Measurements from ENCODE around the gene ZNF426. TPM values are rescaled to one million over a fixed set of nuclear protein-coding genes. Genes with fewer than 3 reads are reported as not detected.

The ZNF426 gene
- total RNA-seq, 1 experiment from 2014 or later, result 11.4 TPM

- in situ Hi-C loops (cut with HindIII; ENCODE audit: low pct_unique_long_range_greater_than_20kb, low sequenced_read_pairs), result no loop called here
Measured at GRCh38 chr19:9523885-9524474, 14.5 kb downstream of the ZNF426 start.

GRCh38 chr19:9507285-9507684 lies 31.2 kb downstream of the ZNF426 start:
- no peak for DNase-seq (ENCODE audit: low read depth, low spot score)
- in situ Hi-C loops (cut with HindIII; ENCODE audit: low pct_unique_long_range_greater_than_20kb, low sequenced_read_pairs), result no loop called here

More at GRCh38 chr19:9523885-9524474, 14.5 kb downstream of the ZNF426 start:
- no peak for DNase-seq (ENCODE audit: low read depth, low spot score)

- in situ Hi-C loops (cut with HindIII; ENCODE audit: low pct_unique_long_range_greater_than_20kb, low sequenced_read_pairs), result no loop called here
- DNase-seq (ENCODE audit: low read depth, low spot score), result no peak
Measured at GRCh38 chr19:9500796-9501195, 37.6 kb downstream of the ZNF426 start.

- in situ Hi-C loops (cut with HindIII; ENCODE audit: low pct_unique_long_range_greater_than_20kb, low sequenced_read_pairs), result no loop called here
- DNase-seq (ENCODE audit: low read depth, low spot score), result peak; percentile 41
Measured at GRCh38 chr19:9498183-9498902, 40.1 kb downstream of the ZNF426 start, which contains the start of gene ZNF560. ZNF560 (minus strand) TSS chr19:9498616; CDS start chr19:9475313, 23,303 bp downstream.

- DNase-seq (ENCODE audit: low read depth, low spot score), result no peak
Measured at GRCh38 chr19:9494096-9494495, 44.3 kb downstream of the ZNF426 start.

GRCh38 chr19:9487016-9487415 lies 51.4 kb downstream of the ZNF426 start:
- DNase-seq (ENCODE audit: low read depth, low spot score), result no peak
- in situ Hi-C loops (cut with HindIII; ENCODE audit: low pct_unique_long_range_greater_than_20kb, low sequenced_read_pairs), result no loop called here

More at GRCh38 chr19:9494096-9494495, 44.3 kb downstream of the ZNF426 start:
- in situ Hi-C loops (cut with HindIII; ENCODE audit: low pct_unique_long_range_greater_than_20kb, low sequenced_read_pairs), result no loop called here

GRCh38 chr19:9485140-9485539 lies 53.3 kb downstream of the ZNF426 start:
- in situ Hi-C loops (cut with HindIII; ENCODE audit: low pct_unique_long_range_greater_than_20kb, low sequenced_read_pairs), result no loop called here
- no peak for DNase-seq (ENCODE audit: low read depth, low spot score)

- DNase-seq (ENCODE audit: low read depth, low spot score), result no peak
- in situ Hi-C loops (cut with HindIII; ENCODE audit: low pct_unique_long_range_greater_than_20kb, low sequenced_read_pairs), result no loop called here
Measured at GRCh38 chr19:9474975-9475374, 63.5 kb downstream of the ZNF426 start.

Other genes with a start within 250 kb of the ZNF426 start
- gene ZNF699, start 228.8 kb downstream of the ZNF426 start, total RNA-seq (2014; rRNA removed; shearing (Covaris generic)), result 4.2 and 5.6 TPM in 2 replicates
- gene ZNF559, start 214.5 kb downstream of the ZNF426 start, total RNA-seq (2014; rRNA removed; shearing (Covaris generic)), result 16.3 and 18.8 TPM in 2 replicates
- gene ZNF177, start 175.6 kb downstream of the ZNF426 start, total RNA-seq (2014; rRNA removed; shearing (Covaris generic)), result 1.2 and 2.5 TPM in 2 replicates
- gene ZNF266, start 103.1 kb downstream of the ZNF426 start, total RNA-seq (2014; rRNA removed; shearing (Covaris generic)), result 10.4 and 11.3 TPM in 2 replicates
- gene ZNF560, start 40.0 kb downstream of the ZNF426 start, total RNA-seq (2014; rRNA removed; shearing (Covaris generic)), result 0.69 and 0.90 TPM in 2 replicates
- 52.8 and 57.2 TPM in 2 replicates for gene ZNF121, start 45.9 kb upstream of the ZNF426 start, total RNA-seq (2014; rRNA removed; shearing (Covaris generic))
- gene ZNF561, start 82.6 kb upstream of the ZNF426 start, total RNA-seq (2014; rRNA removed; shearing (Covaris generic)), result 16.4 and 19.9 TPM in 2 replicates
- 27.1 and 28.3 TPM in 2 replicates for gene ZNF562, start 136.5 kb upstream of the ZNF426 start, total RNA-seq (2014; rRNA removed; shearing (Covaris generic))
- gene ZNF846, start 230.1 kb upstream of the ZNF426 start, total RNA-seq (2014; rRNA removed; shearing (Covaris generic)), result 2.0 and 3.3 TPM in 2 replicates

All from SK-MEL-5 (cell line).